Fibroblast of lung (primary cell): ENCODE data around the gene C12orf56.

ENCODE experiments used
- CTCF ChIP-seq, 2 donors: IDR thresholded peaks in 1 of 2; conservative IDR thresholded peaks in 1 of 2; 1 replicate in 1 of 2; 2 replicates in 1 of 2; pipeline ENCODE4 v1.5.1; 2011 to 2012; ENCODE audit warnings: low read length in 2 of 2, control low read depth in 1 of 2, inconsistent platforms in 1 of 2, low read depth in 1 of 2, mild to moderate bottlenecking in 1 of 2
- EZH2 ChIP-seq: IDR thresholded peaks from 2 replicates; pipeline ENCODE4 v1.5.1; 2012; ENCODE audit warnings: low read length, control low read depth, mild to moderate bottlenecking; ENCODE audit errors: missing control alignments

DNA sequence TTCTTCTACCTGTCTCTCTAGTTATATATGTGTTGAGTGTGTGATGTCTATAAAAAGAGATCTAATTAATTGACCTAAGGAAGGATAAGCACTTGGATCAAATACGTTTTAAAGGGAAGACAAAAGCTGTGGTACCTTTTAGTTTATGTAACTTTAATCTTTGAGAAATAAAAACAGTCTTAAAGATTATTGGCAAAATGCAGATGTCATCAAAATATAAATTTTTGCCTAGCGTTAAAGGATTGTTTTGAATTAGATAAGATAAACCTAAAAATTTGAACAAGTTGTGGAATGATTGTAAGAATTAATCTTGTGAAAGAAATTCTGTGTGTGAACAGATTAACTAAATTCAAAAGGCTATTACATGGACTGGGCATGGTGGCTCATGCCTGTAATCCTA lies 42.9 kb downstream of the C12orf56 start:
- no peak for TF ChIP-seq CTCF (conservative IDR thresholded peaks at IDR 0.05 in 1 of 2, IDR thresholded peaks at IDR 0.05 in 1 of 2; ENCODE audit: low read depth in 1 of 2, low read length in 2 of 2)
- TF ChIP-seq EZH2: no peak
